ENCODE results near the gene MCCD1. TPM values are rescaled to one million over a fixed set of nuclear protein-coding genes. Genes with fewer than 3 reads are reported as not detected.

Gene MCCD1, protein sequence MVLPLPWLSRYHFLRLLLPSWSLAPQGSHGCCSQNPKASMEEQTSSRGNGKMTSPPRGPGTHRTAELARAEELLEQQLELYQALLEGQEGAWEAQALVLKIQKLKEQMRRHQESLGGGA
- not detected for total RNA-seq
- polyA plus RNA-seq = not detected

DNA sequence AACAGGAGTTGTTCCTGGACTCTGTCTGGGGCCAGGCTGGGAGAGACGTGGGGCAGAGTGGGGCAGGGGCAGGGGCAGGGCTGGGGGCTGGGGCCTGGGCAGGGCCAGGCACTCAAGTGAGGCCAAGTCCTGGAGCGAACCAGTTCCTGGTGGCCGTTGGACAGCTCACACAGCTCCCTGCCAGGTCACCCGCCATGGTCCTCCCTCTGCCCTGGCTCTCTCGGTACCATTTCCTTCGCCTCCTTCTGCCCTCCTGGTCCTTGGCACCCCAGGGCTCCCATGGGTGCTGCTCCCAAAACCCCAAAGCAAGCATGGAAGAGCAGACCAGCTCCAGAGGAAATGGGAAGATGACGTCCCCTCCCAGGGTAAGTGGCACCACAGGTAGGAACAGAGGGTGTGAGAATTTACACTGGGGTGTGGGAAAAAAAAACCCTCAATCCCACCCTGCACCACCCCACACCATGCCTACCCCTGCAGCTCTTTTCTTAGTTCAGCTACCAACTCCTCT is at the start of gene MCCD1:
TSS of gene MCCD1 (plus strand) at position 142 of the 508 bp plus-strand sequence. CDS start at position 195, 53 bp downstream.
- no peak for DNase-seq
- H3K4me1 ChIP-seq = no peaks in the 10 kb centered on the region
- H3K36me3 ChIP-seq = peaks cover 19 to 45% (median 38%) of the 10 kb centered on the region in 4 donors
- no peak within 1 kb of the TSS for H3K27ac ChIP-seq
- H3K4me3 ChIP-seq = no peak within 1 kb of the TSS
- WGBS, 2 donors = 68 to 77% methylated on average over 7 of the region's 7 CpGs
- no peaks in the 10 kb centered on the region for H3K9me3 ChIP-seq
- intact Hi-C loops (cut with DNase I) = no loop called here
- no peak for TF ChIP-seq POLR2A (IDR thresholded peaks at IDR 0.05)
- TF ChIP-seq EP300 (IDR thresholded peaks at IDR 0.05) = no peak
- TF ChIP-seq, protein P1, sequence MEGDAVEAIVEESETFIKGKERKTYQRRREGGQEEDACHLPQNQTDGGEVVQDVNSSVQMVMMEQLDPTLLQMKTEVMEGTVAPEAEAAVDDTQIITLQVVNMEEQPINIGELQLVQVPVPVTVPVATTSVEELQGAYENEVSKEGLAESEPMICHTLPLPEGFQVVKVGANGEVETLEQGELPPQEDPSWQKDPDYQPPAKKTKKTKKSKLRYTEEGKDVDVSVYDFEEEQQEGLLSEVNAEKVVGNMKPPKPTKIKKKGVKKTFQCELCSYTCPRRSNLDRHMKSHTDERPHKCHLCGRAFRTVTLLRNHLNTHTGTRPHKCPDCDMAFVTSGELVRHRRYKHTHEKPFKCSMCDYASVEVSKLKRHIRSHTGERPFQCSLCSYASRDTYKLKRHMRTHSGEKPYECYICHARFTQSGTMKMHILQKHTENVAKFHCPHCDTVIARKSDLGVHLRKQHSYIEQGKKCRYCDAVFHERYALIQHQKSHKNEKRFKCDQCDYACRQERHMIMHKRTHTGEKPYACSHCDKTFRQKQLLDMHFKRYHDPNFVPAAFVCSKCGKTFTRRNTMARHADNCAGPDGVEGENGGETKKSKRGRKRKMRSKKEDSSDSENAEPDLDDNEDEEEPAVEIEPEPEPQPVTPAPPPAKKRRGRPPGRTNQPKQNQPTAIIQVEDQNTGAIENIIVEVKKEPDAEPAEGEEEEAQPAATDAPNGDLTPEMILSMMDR (IDR thresholded peaks at IDR 0.05) = no peak
- TF ChIP-seq POLR2AphosphoS5 (IDR thresholded peaks at IDR 0.05) = peak in 2 of 4 donors; percentile 6 to 17
- H3K27me3 ChIP-seq = no peaks in the 10 kb centered on the region

DNA sequence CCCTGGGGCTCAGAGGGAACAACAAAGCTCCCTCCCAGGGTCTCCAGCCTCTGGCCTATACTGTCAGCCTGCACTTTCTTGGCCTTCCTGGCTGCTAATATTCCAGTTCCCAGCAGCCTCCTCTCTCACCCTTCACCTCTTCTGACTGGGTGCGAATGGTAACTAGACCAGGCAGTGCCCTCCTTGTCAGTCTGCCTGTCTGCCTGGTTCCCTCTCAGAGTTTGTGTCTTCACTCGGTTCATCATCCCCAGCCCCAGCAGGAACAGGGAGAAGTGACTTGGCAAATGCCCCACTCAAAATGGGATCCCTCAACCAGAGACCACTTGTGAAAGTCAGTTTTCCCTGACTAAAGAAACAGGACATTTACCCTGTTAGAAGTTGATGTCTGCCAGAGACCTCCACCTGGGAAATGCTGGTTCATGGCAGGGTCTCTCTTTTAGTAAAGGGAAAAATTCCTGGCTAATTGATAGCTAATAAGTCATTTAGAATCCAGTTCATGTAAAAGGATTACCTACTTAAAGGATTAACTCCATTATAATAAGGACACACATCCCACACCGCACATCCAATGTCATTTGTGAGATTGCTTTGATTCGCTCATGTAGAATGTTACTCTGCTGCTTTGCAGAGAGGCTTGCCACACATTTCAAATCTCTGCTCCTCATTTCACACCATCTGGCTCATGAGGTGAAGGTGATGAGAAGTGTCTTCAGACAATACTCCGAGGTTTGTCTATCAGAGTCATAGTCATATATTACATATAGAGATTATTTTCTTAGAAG is 49.4 kb upstream of the MCCD1 start:
- no peaks in the 10 kb centered on the region for H3K36me3 ChIP-seq
- no peak overlapping the region for H3K27ac ChIP-seq
- H3K9me3 ChIP-seq = no peaks in the 10 kb centered on the region
- H3K4me1 ChIP-seq = no peaks in the 10 kb centered on the region
- intact Hi-C loops (cut with DNase I) = no loop called here
- peak; percentile 40 for DNase-seq
- peaks cover 0 to 9% (median 0%) of the 10 kb centered on the region in 3 donors for H3K27me3 ChIP-seq
- TF ChIP-seq EP300 (IDR thresholded peaks at IDR 0.05) (no peak), POLR2AphosphoS5 (IDR thresholded peaks at IDR 0.05) (no peak), POLR2A (IDR thresholded peaks at IDR 0.05) (no peak)
- TF ChIP-seq, protein P1 (IDR thresholded peaks at IDR 0.05) = no peak
- 89 to 92% methylated on average over 5 of the region's 5 CpGs for WGBS, 2 donors
- H3K4me3 ChIP-seq = no peak overlapping the region

DNA sequence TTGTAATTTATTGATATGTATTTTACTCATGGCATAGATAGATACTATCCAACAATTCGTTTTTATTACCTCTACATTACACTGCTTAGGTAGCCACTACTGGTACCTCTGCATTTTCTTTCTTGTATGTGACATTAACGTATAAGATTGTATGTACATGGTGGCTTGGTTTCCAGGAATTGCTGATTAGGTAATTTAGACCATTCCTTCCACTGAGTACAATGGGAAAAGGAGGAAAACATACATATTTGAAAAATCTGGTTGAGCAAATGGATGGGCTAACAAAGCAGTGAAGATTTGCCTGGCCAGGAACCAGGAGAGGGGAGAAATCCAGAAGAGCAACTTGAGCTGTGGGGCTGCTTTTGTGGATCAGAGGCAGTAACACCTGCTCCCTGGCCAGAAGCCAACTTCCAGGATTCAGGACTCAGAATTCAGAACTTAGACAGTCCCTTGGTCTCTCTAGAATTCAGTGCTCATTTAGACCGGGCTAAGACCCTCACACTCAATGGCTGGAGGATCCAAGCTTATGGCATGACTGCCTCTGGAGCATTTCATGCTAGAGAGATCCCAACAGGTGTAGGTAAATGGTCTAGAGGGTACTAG is 48.7 kb upstream of the MCCD1 start:
- H3K4me3 ChIP-seq = no peak overlapping the region
- H3K4me1 ChIP-seq = no peaks in the 10 kb centered on the region
- peaks cover 0 to 9% (median 0%) of the 10 kb centered on the region in 3 donors for H3K27me3 ChIP-seq
- TF ChIP-seq EP300 (IDR thresholded peaks at IDR 0.05) = no peak
- no peak for TF ChIP-seq POLR2A (IDR thresholded peaks at IDR 0.05)
- no peak for TF ChIP-seq POLR2AphosphoS5 (IDR thresholded peaks at IDR 0.05)
- TF ChIP-seq, protein P1 (IDR thresholded peaks at IDR 0.05) = no peak
- no peaks in the 10 kb centered on the region for H3K9me3 ChIP-seq
- no peaks in the 10 kb centered on the region for H3K36me3 ChIP-seq
- intact Hi-C loops (cut with DNase I) = no loop called here
- DNase-seq = peak; percentile 49
- WGBS, 2 donors = 33 to 69% methylated on average over 3 of the region's 3 CpGs
- H3K27ac ChIP-seq = no peak overlapping the region

DNA sequence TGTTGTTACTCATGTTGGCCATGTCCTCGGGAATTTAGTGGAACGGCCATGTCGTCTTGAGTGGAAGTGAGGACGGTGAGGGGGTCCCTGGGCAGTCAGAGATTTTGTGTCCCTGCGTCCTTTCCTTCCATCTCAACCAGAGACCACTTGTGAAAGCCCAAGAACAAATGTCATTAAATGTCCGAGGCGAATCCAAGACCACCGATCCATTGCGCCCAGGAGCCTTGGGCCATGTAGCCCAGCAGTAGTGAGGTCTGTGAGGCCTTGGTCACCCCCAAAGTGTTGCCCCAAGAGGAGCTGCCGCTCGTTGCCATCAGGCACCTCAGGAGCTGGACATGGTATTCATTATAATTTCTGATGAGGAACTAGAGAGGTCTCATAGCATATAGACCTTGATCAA is 48.2 kb upstream of the MCCD1 start:
- Histone ChIP-seq H3K9me3 (no peaks in the 10 kb centered on the region), H3K4me1 (no peaks in the 10 kb centered on the region), H3K36me3 (no peaks in the 10 kb centered on the region), H3K4me3 (no peak overlapping the region), H3K27ac (no peak overlapping the region), H3K27me3 (peaks cover 0 to 9% (median 0%) of the 10 kb centered on the region in 3 donors)
- no peak for TF ChIP-seq POLR2AphosphoS5 (IDR thresholded peaks at IDR 0.05)
- TF ChIP-seq POLR2A (IDR thresholded peaks at IDR 0.05) = no peak
- TF ChIP-seq EP300 (IDR thresholded peaks at IDR 0.05) = no peak
- TF ChIP-seq, protein P1 (IDR thresholded peaks at IDR 0.05) = no peak
- no peak for DNase-seq
- WGBS, 2 donors = 88 to 92% methylated on average over 11 of the region's 11 CpGs
- intact Hi-C loops (cut with DNase I) = no loop called here
